Measurements from ENCODE around the gene PRKN.

DNA sequence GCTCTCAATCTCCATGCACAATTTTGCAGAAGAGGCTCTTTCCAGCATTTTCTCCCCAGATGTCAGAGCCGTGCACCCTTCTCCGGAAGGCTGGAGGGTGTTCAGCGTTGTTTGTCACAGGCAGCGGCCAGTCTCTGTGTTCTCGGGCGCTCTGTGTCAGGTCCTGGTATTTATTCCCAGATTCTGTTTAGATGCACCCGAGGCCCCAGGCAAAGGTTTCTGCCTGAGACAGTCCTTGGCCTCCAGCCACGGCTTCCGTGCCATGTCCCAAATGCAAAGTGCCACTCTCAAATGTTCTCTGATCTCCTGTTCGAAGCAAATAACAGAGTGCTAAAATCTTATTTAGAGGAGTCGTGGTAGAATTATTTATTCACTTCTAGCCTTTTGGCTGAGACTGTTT lies 1313.4 kb downstream of the PRKN start:
- TF ChIP-seq GATA2 (IDR thresholded peaks at IDR 0.05; ENCODE audit: low read depth, low read length) (peak; percentile 53), GATA3 (IDR thresholded peaks at IDR 0.05; ENCODE audit: low read depth, low read length) (no peak)
